GM04503 (cell line): Measurements from ENCODE around the gene SOCS7.

Source experiments
- DNase-seq: peaks from one replicate; pipeline ENCODE4 v3.0.0-alpha.2; 2012; ENCODE audit warnings: low read depth

SOCS7 gene

GRCh38 chr17:38351412-38352222, at the start of gene SOCS7:
Gene SOCS7, plus strand, starts transcription at chr17:38351844. Its CDS starts 209 bp downstream, at chr17:38352053.
- peak; percentile 51 for DNase-seq

- no peak for DNase-seq
Observed at GRCh38 chr17:38315497-38315896, 36.1 kb upstream of the SOCS7 start.

- no peak for DNase-seq
Observed at GRCh38 chr17:38317081-38317480, 34.6 kb upstream of the SOCS7 start.

- no peak for DNase-seq
Observed at GRCh38 chr17:38320482-38320881, 31.2 kb upstream of the SOCS7 start.

- DNase-seq, result no peak
Observed at GRCh38 chr17:38322156-38322779, 29.4 kb upstream of the SOCS7 start.

- DNase-seq, result no peak
Observed at GRCh38 chr17:38322897-38323296, 28.7 kb upstream of the SOCS7 start.

GRCh38 chr17:38324141-38324697, 27.4 kb upstream of the SOCS7 start:
- DNase-seq, result no peak

GRCh38 chr17:38324772-38325171, 26.9 kb upstream of the SOCS7 start:
- DNase-seq, result no peak

- DNase-seq, result no peak
Observed at GRCh38 chr17:38325221-38325851, 26.3 kb upstream of the SOCS7 start.

GRCh38 chr17:38326996-38327792, 24.4 kb upstream of the SOCS7 start:
- DNase-seq, result no peak

GRCh38 chr17:38327936-38328335, 23.7 kb upstream of the SOCS7 start:
- DNase-seq, result no peak

- DNase-seq, result no peak
Observed at GRCh38 chr17:38328620-38329019, 23.0 kb upstream of the SOCS7 start.

GRCh38 chr17:38329284-38329683, 22.4 kb upstream of the SOCS7 start:
- DNase-seq, result no peak

- DNase-seq, result no peak
Observed at GRCh38 chr17:38329808-38330730, 21.6 kb upstream of the SOCS7 start.

- no peak for DNase-seq
Observed at GRCh38 chr17:38330941-38331411, 20.7 kb upstream of the SOCS7 start.

- DNase-seq, result no peak
Observed at GRCh38 chr17:38332735-38333134, 18.9 kb upstream of the SOCS7 start.

- no peak for DNase-seq
Observed at GRCh38 chr17:38333635-38334295, 17.9 kb upstream of the SOCS7 start.

- no peak for DNase-seq
Observed at GRCh38 chr17:38334480-38335364, 16.9 kb upstream of the SOCS7 start.

GRCh38 chr17:38336838-38337237, 14.8 kb upstream of the SOCS7 start:
- no peak for DNase-seq
